HG03159 (cell line): ENCODE data around the gene SLC38A1.
A peak's percentile ranks its signal among the peaks of the same experiment; 100 is the strongest.
"Not testable (repeated sequence)": the region's sequence is repeated elsewhere in the genome, so short reads cannot be mapped to it uniquely, and the experiment has no call there.

Source experiments
- ATAC-seq: cut with Tn5 transposase; IDR thresholded peaks from one replicate; pipeline ENCODE4 v1.9.1; 2021; ENCODE audit warnings: mild to moderate bottlenecking, moderate library complexity; ENCODE audit not compliant: unreplicated experiment

Gene SLC38A1

DNA sequence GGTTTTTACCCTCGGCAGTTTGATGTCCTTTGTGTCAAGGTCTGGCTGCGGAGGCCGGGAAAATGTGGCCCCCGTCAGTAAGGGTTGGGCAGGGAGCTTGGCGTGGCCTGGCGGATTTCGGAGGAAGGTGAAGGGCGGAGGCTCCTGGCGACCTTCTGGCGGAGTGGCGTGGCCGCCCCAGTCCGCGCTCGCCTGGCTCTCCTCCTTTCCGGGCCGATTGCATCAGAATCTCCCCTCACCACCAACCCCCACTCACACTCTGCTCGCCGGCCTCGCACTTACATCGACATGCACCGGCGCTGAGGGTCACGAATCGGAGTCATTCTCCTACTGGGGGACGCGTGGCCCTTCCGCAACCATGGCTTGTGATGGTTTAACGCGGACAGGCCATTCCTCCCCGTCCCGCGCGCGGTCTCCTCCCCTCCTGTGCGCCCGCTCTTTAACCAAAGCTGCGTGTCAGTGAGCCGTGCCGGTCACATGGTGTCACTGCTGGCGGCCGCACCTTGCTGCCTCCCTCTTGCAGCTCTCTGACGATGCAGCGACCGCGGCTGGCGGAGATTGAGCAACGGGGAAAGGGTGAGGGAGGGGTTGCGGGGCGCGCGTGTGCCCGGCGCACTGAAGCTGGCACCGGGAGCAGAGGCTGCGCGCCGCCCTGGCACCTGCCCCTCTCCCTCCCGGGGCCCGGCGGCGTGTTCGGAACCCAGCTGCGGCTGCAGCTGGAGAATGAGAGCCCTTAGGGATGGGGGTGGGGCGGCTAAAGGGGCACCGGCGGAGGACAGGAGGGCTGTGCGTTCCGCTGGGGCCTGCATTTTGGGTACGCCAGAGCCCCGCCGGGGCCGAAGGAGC, at the start of gene SLC38A1:
TSS of gene SLC38A1 (minus strand) at position 461 of the 846 bp plus-strand sequence. CDS start 29,243 bp downstream, outside the sequence.
- peak; percentile 74 for ATAC-seq

DNA sequence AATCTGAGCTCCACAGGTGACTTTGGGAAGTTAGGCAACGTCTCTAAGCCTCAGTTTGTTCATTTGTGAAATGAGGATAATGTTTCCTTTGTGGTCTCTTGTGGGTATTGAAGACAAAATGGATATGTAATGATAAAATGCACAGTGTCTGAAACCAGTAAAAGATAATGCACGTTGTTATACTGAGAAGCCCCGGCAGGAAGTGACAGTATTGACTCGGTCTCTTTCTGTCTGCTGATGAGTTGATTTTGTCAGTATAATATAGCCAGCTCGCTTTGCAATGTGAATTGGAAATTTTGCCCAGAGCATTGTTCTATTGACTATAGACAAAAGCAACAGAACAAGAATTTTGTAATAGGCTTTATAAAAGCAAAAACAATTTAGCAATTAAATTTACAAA, 49.2 kb upstream of the SLC38A1 start:
- no peak for ATAC-seq

GRCh38 chr12:46304070-46304469, 35.2 kb upstream of the SLC38A1 start:
- ATAC-seq, result no peak

DNA sequence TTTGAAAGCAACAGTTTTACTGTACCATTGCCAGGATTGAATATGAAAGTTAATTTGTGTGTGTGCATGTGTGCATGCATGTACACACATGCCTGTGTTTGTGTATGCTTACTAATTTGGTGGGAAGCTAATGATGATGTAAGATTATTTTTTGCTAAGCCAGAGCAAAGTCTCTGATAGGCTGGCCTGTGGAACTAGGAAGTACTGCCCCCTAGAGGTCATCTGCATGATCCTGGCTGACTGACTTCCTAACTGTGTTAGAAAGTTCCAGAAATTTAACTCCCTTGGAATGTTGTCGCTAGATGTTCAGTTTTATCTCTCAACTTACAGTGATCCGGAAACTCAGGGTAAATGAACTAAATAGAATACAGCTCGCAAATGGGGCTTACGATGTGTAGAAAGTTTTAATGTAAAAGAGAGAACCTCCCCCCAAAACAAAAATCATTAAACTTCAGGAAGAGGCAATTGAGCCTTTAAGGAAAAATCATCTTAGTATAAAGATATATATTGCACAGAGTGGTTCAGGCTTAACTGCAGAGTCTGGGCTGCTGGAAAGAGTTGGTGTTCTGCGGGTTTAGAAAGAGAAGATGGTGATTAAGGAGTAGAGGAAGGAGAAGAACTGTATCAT, 34.3 kb upstream of the SLC38A1 start:
- no peak for ATAC-seq

GRCh38 chr12:46300910-46301309, 32.1 kb upstream of the SLC38A1 start:
- no peak for ATAC-seq

DNA sequence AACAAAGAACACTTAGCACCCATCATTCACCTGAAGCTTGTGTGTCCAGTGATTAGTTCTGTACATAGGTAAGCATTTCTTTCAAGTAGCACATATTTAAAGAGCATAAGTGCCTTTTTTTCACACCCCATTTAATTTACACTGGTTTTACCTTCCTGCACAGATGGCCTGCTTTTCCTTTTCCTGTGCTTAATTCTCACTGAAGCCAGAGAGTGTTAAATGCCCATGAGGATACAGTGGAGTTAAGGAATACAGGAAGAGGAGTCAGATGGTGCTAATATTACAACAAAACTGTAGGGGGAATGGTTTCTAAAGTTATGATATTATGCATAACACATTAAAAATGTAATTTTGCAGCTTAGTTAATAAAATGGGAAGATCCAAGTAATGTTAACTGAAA, 31.0 kb upstream of the SLC38A1 start:
- ATAC-seq, result no peak

GRCh38 chr12:46298261-46298660, 29.4 kb upstream of the SLC38A1 start:
- ATAC-seq, result no peak

GRCh38 chr12:46296822-46297221, 28.0 kb upstream of the SLC38A1 start:
- no peak for ATAC-seq

DNA sequence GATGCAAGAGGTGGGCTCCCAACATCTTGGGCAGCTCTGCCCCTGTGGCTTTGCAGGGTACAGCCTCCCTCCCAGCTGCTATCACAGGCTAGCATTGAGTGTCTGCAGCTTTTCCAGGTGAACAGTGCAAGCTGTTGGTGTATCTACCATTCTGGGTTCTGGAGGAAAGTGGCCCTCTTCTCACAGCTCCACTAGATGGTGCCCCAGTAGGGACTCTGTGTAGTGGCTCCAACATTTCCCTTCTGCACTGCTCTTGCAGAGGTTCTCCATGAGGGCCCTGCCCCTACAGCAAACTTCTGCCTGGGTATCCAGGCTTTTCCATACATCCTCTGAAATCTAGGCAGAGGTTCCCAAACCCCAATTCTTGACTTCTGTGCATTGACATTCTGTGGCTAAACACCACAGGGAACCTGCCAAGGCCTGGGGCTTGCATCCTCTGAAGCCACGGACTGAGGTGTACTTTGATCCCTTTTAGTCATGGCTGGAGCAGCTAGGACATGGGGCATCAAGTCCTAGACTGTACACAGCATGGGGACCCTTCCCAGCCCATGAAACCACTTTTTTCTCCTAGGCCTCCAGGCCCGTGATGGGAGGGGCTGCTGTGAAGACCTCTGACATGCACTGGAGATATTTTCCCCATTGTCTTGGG, 24.0 kb upstream of the SLC38A1 start:
- ATAC-seq, result no peak

DNA sequence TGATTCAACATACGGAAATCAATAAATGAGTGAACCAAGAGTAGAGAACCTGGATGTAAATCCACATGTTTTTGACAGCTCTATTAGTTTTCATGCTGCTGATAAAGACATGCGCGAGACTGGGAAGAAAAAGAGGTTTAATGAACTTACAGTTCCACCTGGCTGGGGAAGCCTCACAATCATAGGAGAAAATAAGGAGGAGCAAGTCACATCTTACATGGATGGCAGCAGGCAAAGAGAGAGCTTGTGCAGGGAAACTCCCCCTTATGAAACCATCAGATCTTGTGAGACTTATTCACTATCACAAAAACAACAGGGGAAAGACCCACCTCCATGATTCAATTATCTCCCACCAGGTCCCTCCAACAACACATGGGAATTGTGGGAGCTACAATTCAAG, 23.1 kb upstream of the SLC38A1 start:
- not testable (repeated sequence) for ATAC-seq

GRCh38 chr12:46285177-46285576, 16.3 kb upstream of the SLC38A1 start:
- ATAC-seq, result not testable (repeated sequence)

GRCh38 chr12:46282829-46283228, 14.0 kb upstream of the SLC38A1 start:
- ATAC-seq, result no peak

DNA sequence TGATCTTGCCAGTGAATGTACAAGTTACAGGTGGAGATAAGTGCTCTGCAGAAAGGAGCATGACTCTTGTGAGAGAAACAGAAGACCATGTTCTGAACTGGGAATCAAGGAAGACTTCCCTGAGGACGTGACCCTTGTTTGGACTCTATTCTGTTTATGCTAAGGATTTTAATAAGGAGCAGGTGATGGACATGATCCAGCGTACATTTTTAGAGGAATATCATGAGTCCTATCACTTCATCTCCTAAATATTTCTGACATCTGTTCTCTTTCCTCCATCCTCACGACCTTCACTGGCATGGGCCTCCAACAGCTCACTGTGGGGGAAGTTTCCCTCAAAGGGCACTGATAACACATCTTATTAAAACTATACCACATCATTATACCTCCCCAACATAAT, 7.9 kb upstream of the SLC38A1 start:
- no peak for ATAC-seq

- no peak for ATAC-seq
These were observed 3.0 kb upstream of the SLC38A1 start for GRCh38 chr12:46271863-46272262.

- peak; percentile 16 for ATAC-seq
These were observed 792 bp upstream of the SLC38A1 start for GRCh38 chr12:46269429-46270241.

DNA sequence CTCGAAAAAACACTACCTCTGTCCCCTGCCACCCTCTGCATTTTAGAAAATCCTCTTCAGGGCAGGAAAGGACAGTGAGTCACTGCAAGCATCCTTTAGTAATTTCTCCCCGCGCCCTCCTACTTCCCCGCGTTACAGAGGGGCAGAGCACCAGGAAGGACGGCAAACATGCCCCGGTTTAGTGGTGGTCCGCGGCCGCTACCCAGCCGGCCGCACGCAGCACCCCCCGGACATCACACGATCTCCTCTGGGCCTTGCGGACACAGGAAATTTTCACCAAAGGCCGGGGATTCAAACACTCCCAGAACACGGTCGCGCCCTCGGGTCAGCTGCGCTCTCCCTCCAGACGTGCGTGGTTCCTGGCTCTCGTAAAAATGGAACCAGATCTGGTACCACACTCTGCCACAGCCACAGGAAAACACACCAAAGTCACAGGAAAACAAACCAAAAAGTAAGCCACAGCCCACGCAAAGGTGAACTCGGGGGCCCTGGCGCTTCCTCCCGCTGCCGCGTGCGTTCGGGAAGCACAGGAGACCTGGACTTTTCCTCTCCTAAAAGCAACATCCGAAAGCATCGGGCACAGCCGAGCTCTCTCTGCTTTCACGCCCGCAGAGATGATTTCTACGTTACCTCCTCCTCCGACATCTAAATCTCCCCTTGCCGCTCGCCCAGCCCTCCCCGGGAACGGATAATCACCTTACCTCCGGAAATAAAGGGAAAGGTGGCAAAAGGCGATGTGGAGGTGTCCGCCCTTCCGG, 839 bp downstream of the SLC38A1 start:
- ATAC-seq, result no peak

GRCh38 chr12:46267575-46267824, 1.3 kb downstream of the SLC38A1 start:
- ATAC-seq, result no peak

DNA sequence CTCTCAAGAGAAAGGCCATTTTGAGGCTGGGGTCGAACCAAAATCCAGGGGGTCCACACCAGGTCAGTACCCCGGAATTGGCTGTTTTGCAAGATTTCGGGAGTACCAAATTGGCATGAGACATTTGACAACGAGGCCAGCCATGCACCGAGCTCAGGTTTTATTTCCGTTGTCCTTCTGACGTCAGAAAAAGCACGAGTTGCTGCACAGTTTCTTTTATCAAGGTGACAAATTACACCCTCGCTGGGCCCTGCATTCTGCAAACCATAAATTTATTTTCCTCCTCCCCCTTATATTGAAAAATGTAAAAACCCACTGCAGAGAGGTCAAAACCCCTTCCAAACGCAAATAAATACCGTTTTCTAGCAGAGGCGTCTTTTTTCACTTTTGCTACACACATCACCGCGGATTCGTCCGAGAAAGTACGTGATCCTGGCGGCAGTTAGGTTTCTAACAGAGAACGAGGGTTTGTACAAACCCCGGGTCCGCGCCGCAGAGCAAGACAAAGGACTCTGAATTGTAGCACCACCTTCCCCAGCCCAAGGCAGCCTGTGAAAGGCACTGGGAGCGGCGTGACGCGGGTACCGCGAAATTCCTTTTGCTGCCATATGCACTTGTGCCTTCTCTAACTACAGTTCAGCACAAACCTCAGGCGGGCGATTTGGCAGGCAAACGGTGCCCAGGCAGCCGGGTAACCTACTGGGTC, 1.8 kb downstream of the SLC38A1 start:
- ATAC-seq, result no peak

GRCh38 chr12:46266382-46266791, 2.5 kb downstream of the SLC38A1 start:
- ATAC-seq, result no peak

DNA sequence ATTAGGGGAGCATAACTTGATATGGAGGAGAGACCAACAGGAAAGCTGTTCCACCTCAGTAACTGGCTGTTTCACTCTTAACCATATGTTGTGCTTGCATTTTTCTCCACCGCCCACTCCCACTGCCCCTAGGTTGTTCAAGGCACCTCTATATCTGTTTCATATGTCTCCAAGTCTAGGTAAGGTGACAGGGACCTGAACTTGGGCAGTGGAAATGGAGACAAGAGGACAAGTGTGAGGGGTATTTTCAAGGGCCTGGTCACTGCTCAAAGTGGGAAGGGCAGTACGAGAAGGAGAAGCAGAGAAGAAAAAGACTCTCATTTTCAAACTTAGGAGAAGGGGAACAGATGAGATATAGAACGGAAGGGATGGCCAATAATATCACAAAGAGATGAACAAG, 3.1 kb downstream of the SLC38A1 start:
- no peak for ATAC-seq
